Measurements from ENCODE around the gene PTPRA.

DNA sequence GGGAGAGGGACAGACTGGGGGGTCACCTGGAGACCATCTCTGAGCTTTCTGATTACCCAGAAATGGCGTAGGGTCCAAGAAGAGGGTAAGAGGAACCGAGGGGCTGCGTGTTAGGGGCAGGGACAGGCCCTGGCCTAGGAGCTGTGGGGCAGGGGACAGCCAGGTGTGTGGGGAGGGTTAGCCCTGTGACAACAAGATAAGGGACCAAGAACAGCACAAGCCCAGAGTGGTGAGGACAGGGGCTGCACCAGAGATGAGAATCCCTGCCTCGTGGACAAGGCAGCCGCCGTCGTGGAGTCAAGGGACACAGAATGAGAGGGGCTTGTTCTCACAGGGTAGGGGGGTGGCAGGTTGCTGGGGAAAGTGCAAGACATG lies 211.7 kb downstream of the PTPRA start:
- TF ChIP-seq CTCF (IDR thresholded peaks at IDR 0.05; ENCODE audit: extremely low read depth in 1 of 2, insufficient read depth in 1 of 2, low read depth in 1 of 2, low read length in 2 of 2) (no peak), EZH2 (IDR thresholded peaks at IDR 0.05; ENCODE audit: borderline replicate concordance, low read depth, low read length, severe bottlenecking) (no peak), MAX (IDR thresholded peaks at IDR 0.05; ENCODE audit: insufficient read depth, insufficient read length) (no peak), POLR2A (IDR thresholded peaks at IDR 0.05; ENCODE audit: low read depth, low read length) (no peak)

All from endothelial cell of umbilical vein (primary cell).